ENCODE measurements around the gene MCM5. TPM values are rescaled to one million over a fixed set of nuclear protein-coding genes. Genes with fewer than 3 reads are reported as not detected.

MCM5 gene
- total RNA-seq, 3 donors from 2014 or later (not counting 1 experiment from before 2014, with no cell fraction given), result 59.3 to 73.8 (median 61.5) TPM

GRCh38 chr22:35431483-35432227 is 31.7 kb downstream of the MCM5 start:
- Mint-ChIP-seq H3K4me3 (no peak overlapping the region), H3K27me3 (ENCODE audit: low read depth in 2 of 2) (no peaks in the 10 kb centered on the region), H3K4me1 (peaks cover 0 to 3% of the 10 kb centered on the region in 2 donors), H3K9me3 (no peaks in the 10 kb centered on the region), H3K36me3 (no peaks in the 10 kb centered on the region), H3K27ac (no peak overlapping the region)
- Histone ChIP-seq H3K4me1 (ENCODE audit: control insufficient read depth, insufficient read depth, low read length) (no peaks in the 10 kb centered on the region), H3K27ac (ENCODE audit: low read length) (no peak overlapping the region), H3K36me3 (ENCODE audit: control insufficient read depth, insufficient read depth, low read length) (peaks cover 8% of the 10 kb centered on the region), H3K4me3 (ENCODE audit: low read length) (no peak overlapping the region), H3K27me3 (ENCODE audit: control insufficient read depth, insufficient read depth, low read length) (no peaks in the 10 kb centered on the region), H3K9me3 (ENCODE audit: control insufficient read depth, insufficient read depth, low read length) (peaks cover 13% of the 10 kb centered on the region)
- TF ChIP-seq CTCF (IDR thresholded peaks at IDR 0.05), result no peak
- no peak for DNase-seq
- 90% methylated on average over 10 of the region's 12 CpGs for WGBS (ENCODE audit: insufficient coverage)
- intact Hi-C loops (cut with micrococcal nuclease), result loop anchor here (2.0 kb wide), 1 partner anchor 151 kb away; no protein-coding TSS in a partner anchor
- ATAC-seq, result no peak

GRCh38 chr22:35432228-35432905 is 32.4 kb downstream of the MCM5 start:
- Mint-ChIP-seq H3K36me3 (no peaks in the 10 kb centered on the region), H3K4me3 (no peak overlapping the region), H3K4me1 (no peaks in the 10 kb centered on the region), H3K27me3 (ENCODE audit: low read depth in 2 of 2) (no peaks in the 10 kb centered on the region), H3K9me3 (no peaks in the 10 kb centered on the region), H3K27ac (no peak overlapping the region)
- Histone ChIP-seq H3K27me3 (ENCODE audit: control insufficient read depth, insufficient read depth, low read length) (no peaks in the 10 kb centered on the region), H3K4me3 (ENCODE audit: low read length) (no peak overlapping the region), H3K27ac (ENCODE audit: low read length) (no peak overlapping the region), H3K4me1 (ENCODE audit: control insufficient read depth, insufficient read depth, low read length) (no peaks in the 10 kb centered on the region), H3K9me3 (ENCODE audit: control insufficient read depth, insufficient read depth, low read length) (peaks cover 13% of the 10 kb centered on the region), H3K36me3 (ENCODE audit: control insufficient read depth, insufficient read depth, low read length) (peaks cover 8% of the 10 kb centered on the region)
- 98% methylated on average over 13 of the region's 13 CpGs for WGBS (ENCODE audit: insufficient coverage)
- DNase-seq (no peak), ATAC-seq (no peak)
- intact Hi-C loops (cut with micrococcal nuclease), result no loop called here
- no peak for TF ChIP-seq CTCF (IDR thresholded peaks at IDR 0.05)

GRCh38 chr22:35434061-35434710 is 34.2 kb downstream of the MCM5 start:
- no peaks in the 10 kb centered on the region for H3K27me3 Mint-ChIP-seq (ENCODE audit: low read depth in 2 of 2)
- TF ChIP-seq CTCF (IDR thresholded peaks at IDR 0.05), result no peak
- DNase-seq (no peak), ATAC-seq (no peak)
- Histone ChIP-seq H3K9me3 (ENCODE audit: control insufficient read depth, insufficient read depth, low read length) (peaks cover 13% of the 10 kb centered on the region), H3K36me3 (ENCODE audit: control insufficient read depth, insufficient read depth, low read length) (peaks cover 8% of the 10 kb centered on the region), H3K4me1 (ENCODE audit: control insufficient read depth, insufficient read depth, low read length) (no peaks in the 10 kb centered on the region), H3K27me3 (ENCODE audit: control insufficient read depth, insufficient read depth, low read length) (no peaks in the 10 kb centered on the region), H3K27ac (ENCODE audit: low read length) (no peak overlapping the region), H3K4me3 (ENCODE audit: low read length) (no peak overlapping the region)
- peaks cover 0 to 2% of the 10 kb centered on the region in 2 donors for H3K9me3 Mint-ChIP-seq
- WGBS (ENCODE audit: insufficient coverage), result 98% methylated on average over 5 of the region's 5 CpGs
- no peaks in the 10 kb centered on the region for H3K36me3 Mint-ChIP-seq
- intact Hi-C loops (cut with micrococcal nuclease), result no loop called here
- no peak overlapping the region for H3K4me3 Mint-ChIP-seq
- H3K27ac Mint-ChIP-seq, result no peak overlapping the region
- H3K4me1 Mint-ChIP-seq, result no peaks in the 10 kb centered on the region
